Lung (tissue), 12 donors: Measurements from ENCODE around the gene GP1BB. TPM values are rescaled to one million over a fixed set of nuclear protein-coding genes. Genes with fewer than 3 reads are reported as not detected.
A peak's percentile ranks its signal among the peaks of the same experiment; 100 is the strongest.

Experiments used
- ATAC-seq: fragments of 200-7000 bp; cut with Tn5 transposase; one replicate; pipeline ENCODE4 v1.9.1; 2020; ENCODE audit warnings: moderate number of reproducible peaks; ENCODE audit not compliant: insufficient read depth, low FRiP score
- DNase-seq, 3 donors: peaks; one replicate each; pipeline ENCODE4 v3.0.0-alpha.2; 2013 to 2017
- H3K27ac ChIP-seq, 2 donors: one replicate each; pipeline ENCODE4 v1.5.1; 2013; ENCODE audit warnings: mild to moderate bottlenecking in 2 of 2, moderate library complexity in 2 of 2, control low read depth in 1 of 2, inconsistent platforms in 1 of 2, low read depth in 1 of 2, low read length in 1 of 2
- H3K27me3 ChIP-seq, 3 donors: one replicate each; pipeline ENCODE4 v1.5.1; 2013; ENCODE audit warnings: low read length in 2 of 3; ENCODE audit not compliant: control insufficient read depth in 3 of 3, insufficient read depth in 3 of 3
- H3K36me3 ChIP-seq, 4 donors: one replicate each; pipeline ENCODE4 v1.5.1; 2013; ENCODE audit warnings: low read length in 4 of 4, mild to moderate bottlenecking in 1 of 4, moderate library complexity in 1 of 4; ENCODE audit not compliant: control insufficient read depth in 4 of 4, insufficient read depth in 4 of 4
- H3K4me1 ChIP-seq, 5 donors: one replicate each; pipeline ENCODE4 v1.5.1; 2013; ENCODE audit warnings: low read length in 5 of 5, mild to moderate bottlenecking in 2 of 5, moderate library complexity in 1 of 5; ENCODE audit not compliant: control insufficient read depth in 5 of 5, insufficient read depth in 5 of 5
- H3K4me3 ChIP-seq: one replicate; pipeline ENCODE4 v1.5.1; 2013; ENCODE audit warnings: mild to moderate bottlenecking, control low read depth, moderate library complexity
- H3K9ac ChIP-seq, 2 donors: one replicate each; pipeline ENCODE4 v1.5.1; 2013; ENCODE audit warnings: low read length in 2 of 2, control low read depth in 1 of 2; ENCODE audit not compliant: insufficient read depth in 1 of 2
- H3K9me3 ChIP-seq, 4 donors: one replicate each; pipeline ENCODE4 v1.5.1; 2013; ENCODE audit warnings: low read length in 3 of 4, mild to moderate bottlenecking in 1 of 4, moderate library complexity in 1 of 4; ENCODE audit not compliant: control insufficient read depth in 4 of 4, insufficient read depth in 3 of 4
- WGBS, 2 donors: extraction: QIAGEN DNeasy Blood & Tissue Kit; methylation state at CpG; one replicate each; pipeline ENCODE4 v1.1.7; 2013; 5-methylcytosine and 5-hydroxymethylcytosine counted together
- polyA plus RNA-seq, 2 donors: library from polyadenylated mRNA; stranded (reverse); fragments of 200-250 nt; gene quantifications; one replicate each; pipeline ENCODE4 v1.2.1, GENCODE V29; 2013
- total RNA-seq, 2 donors: library from RNA; depleted of rRNA in 1 of 2; stranded (reverse); fragments of >200 nt in 1 of 2; gene quantifications; one replicate each; pipeline ENCODE4 v1.2.1, GENCODE V29; 2014 to 2021
- TF ChIP-seq, protein P1 (sequence below): IDR thresholded peaks from 2 replicates; pipeline ENCODE4 v1.5.1; 2012; ENCODE audit warnings: mild to moderate bottlenecking; ENCODE audit errors: control extremely low read depth, extremely low read depth
- donor health status: control.
- donor health status: control.
- donor health status: Bipolar disorder and iron deficiency.
- donor health status: healthy.
- donor health status: DM: yes; HTN: yes; CAD: no.

Gene GP1BB
- total and polyA plus RNA-seq, 4 donors, result 1.9 to 5.5 (median 3.4) TPM

- Histone ChIP-seq H3K4me1 (peaks cover 0 to 11% (median 4%) of the 10 kb centered on the region in 5 donors), H3K9me3 (no peaks in the 10 kb centered on the region), H3K4me3 (no peak overlapping the region), H3K9ac (no peak overlapping the region), H3K27me3 (no peaks in the 10 kb centered on the region), H3K27ac (no peak overlapping the region), H3K36me3 (no peaks in the 10 kb centered on the region)
- ATAC-seq (no peak), DNase-seq (peak; percentile 45 to 74 (median 51))
- 38 to 55% methylated on average over 19 of the region's 19 CpGs for WGBS, 2 donors
- TF ChIP-seq, protein P1, sequence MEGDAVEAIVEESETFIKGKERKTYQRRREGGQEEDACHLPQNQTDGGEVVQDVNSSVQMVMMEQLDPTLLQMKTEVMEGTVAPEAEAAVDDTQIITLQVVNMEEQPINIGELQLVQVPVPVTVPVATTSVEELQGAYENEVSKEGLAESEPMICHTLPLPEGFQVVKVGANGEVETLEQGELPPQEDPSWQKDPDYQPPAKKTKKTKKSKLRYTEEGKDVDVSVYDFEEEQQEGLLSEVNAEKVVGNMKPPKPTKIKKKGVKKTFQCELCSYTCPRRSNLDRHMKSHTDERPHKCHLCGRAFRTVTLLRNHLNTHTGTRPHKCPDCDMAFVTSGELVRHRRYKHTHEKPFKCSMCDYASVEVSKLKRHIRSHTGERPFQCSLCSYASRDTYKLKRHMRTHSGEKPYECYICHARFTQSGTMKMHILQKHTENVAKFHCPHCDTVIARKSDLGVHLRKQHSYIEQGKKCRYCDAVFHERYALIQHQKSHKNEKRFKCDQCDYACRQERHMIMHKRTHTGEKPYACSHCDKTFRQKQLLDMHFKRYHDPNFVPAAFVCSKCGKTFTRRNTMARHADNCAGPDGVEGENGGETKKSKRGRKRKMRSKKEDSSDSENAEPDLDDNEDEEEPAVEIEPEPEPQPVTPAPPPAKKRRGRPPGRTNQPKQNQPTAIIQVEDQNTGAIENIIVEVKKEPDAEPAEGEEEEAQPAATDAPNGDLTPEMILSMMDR, result no peak
Measured at GRCh38 chr22:19691721-19692341, 31.5 kb upstream of the GP1BB start.

DNA sequence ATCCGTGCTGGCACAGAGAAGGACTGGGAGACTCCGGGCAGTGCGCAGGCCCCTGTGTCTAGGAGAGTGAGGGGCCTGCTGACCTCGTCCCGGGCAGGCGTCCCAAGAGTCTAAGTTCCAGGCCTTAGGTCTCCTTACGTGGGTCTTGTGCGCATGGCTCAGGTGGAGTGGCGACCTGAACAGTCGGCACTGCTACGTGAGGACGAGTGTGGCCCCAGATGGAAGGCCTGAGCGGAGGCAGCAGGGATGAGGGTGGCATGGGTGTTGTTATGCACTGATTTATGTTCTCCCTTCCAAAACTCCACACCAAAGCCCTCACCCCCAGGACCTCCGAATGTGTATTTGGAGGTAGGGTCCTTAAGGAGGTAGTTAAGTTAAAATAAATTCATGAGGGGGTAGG lies 29.8 kb upstream of the GP1BB start:
- H3K4me3 ChIP-seq, result no peak overlapping the region
- 93 to 97% methylated on average over 14 of the region's 14 CpGs for WGBS, 2 donors
- peaks cover 0 to 11% (median 4%) of the 10 kb centered on the region in 5 donors for H3K4me1 ChIP-seq
- H3K9me3 ChIP-seq, result no peaks in the 10 kb centered on the region
- H3K27me3 ChIP-seq, result no peaks in the 10 kb centered on the region
- ATAC-seq, result no peak
- TF ChIP-seq, protein P1, result no peak
- H3K27ac ChIP-seq, result no peak overlapping the region
- H3K36me3 ChIP-seq, result no peaks in the 10 kb centered on the region
- no peak for DNase-seq
- no peak overlapping the region for H3K9ac ChIP-seq

DNA sequence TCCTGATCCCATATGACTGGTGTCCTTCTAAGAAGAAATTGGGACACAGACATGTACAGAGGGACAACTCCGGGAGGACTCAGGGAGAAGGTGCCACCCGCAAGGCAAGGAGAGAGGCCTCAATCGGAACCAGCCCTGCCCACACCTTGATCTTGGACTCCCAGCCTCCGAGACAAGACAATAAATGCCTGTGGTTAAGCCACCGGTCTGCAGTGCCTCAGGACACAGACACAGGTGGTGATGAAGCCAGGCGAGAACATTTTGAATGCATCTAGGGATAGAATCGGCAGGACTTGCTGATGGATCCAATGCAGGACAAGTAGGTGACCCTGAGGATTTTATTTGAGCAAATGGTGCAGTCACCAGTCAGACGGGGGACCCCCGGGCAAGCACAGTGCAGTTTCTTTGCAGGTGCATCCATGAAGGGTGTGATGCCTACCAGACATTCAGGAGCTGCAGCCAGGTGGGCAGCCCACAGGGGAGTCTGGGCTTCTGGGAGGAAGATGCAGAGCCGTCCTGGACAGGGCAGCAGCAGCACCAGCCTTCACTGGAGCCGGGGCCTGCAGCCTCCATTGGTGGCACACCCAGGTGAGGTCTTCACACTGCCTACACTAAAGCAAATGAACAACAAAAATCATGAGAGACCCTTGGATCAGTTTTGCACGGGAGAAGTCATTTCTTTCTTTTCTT lies 29.2 kb upstream of the GP1BB start:
- WGBS, 2 donors, result 91 to 96% methylated on average over 12 of the region's 12 CpGs
- DNase-seq (no peak), ATAC-seq (no peak)
- Histone ChIP-seq H3K27me3 (no peaks in the 10 kb centered on the region), H3K9me3 (no peaks in the 10 kb centered on the region), H3K36me3 (no peaks in the 10 kb centered on the region), H3K4me1 (peaks cover 0 to 11% (median 4%) of the 10 kb centered on the region in 5 donors), H3K9ac (no peak overlapping the region), H3K4me3 (no peak overlapping the region), H3K27ac (no peak overlapping the region)
- TF ChIP-seq, protein P1, result no peak
